COLO668 (cell line): ENCODE results near the gene CLEC4A.
"Not testable (repeated sequence)": the region's sequence is repeated elsewhere in the genome, so short reads cannot be mapped to it uniquely, and the experiment has no call there.

Experiments used
- DNase-seq: peaks from one replicate; lab custom pipeline; 2025; ENCODE audit not compliant: unreplicated experiment; lab: John Stamatoyannopoulos, UW

Gene CLEC4A

DNA sequence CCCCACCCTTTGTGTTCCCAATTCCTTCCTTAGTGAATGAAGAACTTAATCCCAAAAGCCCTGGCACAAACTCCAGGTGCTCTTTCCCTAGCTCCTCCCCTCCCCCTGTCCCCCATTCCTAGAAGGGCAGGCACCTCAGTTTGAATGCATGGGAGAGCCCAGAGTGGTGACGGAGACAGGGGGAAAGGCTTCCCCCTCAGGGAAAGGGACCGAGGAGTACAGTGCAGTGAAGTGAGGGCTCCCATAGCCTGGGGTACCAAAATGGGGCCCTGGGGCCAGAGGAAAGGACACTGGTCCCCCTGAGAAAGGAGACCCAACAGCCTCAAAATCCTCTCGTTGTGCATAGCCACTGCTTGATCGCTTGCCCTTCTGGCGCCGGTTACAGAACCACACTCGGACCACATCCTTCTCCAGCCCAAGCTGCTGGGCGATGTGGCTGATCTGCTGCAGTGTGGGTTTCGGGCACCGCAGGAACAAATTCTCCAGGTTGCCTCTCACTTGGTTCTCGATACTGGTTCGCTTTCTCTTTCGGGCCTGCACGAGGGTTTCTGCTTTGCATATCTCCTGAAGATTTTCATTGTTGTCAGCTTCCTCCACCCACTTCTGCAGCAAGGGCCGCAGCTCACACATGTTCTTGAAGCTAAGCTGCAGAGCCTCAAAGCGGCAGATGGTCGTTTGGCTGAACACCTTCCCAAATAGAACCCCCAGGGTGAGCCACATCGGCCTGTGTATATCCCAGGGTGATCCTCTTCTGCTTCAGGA lies 10.4 kb downstream of the CLEC4A start:
- not testable (repeated sequence) for DNase-seq

- DNase-seq, result not testable (repeated sequence)
These were observed 11.0 kb downstream of the CLEC4A start for GRCh38 chr12:8134398-8134930.

DNA sequence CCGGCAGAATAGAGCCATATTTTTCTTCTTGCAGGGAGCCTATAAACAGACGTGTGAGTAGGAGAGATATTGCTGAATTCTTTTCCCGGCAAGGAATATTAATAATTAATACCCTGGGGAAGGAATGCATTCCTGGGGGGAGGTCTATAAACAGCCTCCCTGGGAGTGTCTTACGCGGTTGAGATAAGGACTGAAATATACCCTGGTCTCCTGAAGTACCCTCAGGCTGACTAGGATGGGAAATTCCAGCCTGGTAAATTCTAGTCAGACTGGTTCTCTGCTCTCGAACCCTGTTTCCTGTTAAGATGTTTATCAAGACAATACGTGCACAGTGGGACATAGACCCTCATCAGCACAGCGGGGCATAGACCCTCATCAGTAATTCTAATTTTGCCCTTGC lies 18.2 kb downstream of the CLEC4A start:
- DNase-seq, result not testable (repeated sequence)

GRCh38 chr12:8143261-8143660 lies 19.8 kb downstream of the CLEC4A start:
- DNase-seq, result no peak

DNA sequence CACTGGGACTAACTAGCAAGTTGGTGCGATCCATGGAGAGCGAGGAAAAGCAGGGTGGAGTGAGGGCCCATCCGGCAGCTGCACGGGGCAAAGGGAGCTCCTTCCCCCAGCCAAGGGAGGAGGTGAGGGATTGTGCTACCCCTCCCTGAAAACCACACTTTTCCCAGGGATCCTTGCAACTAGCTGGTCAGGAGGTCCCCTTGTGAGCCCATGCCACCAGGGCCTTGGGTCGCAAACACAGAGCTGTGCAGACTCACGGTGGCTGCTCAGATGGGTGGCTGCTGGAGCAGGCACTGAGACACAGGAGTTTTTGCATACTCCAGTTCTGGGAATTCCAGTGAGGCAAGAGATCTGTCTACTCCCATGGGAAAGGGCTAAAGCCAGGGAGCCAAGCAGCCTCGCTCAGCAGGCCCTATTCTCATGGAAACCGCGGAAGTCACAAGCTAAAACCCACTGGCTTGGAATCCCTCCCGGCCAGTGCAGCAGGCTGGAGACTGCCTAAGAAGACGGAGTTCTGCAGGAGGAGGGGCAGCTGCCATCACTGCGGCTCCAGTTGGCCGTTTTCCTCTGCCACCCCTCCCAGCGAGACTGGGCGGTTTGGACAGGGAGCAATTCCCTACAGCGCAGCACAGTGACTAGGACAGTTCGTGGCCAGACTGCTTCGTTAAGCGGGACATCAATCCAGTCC lies 22.5 kb downstream of the CLEC4A start:
- no peak for DNase-seq

DNA sequence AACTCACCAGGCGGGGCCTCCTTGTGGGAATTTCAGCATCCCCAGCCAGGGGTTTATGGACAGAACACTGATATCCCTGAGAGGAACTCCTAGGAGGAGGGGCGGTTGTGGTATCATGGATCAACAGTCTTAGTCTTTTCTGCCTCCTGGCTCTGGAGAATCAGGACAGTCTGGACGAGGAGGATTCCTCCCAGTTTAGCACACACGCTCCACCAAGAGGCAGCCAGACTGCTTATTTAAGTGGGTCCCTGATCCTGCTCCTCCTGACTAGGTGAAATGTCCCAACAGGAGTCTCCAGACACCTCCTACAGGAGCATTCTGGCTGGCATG lies 23.0 kb downstream of the CLEC4A start:
- no peak for DNase-seq

DNA sequence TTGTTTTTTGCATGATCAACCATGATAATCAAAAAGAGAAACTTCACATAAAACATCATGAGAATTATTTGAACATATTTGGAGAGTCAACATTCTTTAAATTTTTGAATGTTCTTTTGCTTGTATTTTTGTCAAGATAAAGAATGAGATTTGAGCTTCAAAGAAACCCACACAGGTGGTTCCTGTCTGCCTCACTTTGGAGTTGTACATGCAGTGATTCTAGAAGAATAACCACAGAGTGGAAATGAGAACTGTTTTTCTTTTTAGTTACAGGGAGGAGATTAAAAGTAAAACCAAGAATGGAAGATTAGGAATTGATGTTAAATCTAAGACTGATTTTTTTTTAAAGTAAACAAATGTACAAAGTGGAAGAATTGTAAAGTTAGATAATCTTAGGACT lies 31.1 kb downstream of the CLEC4A start:
- DNase-seq, result no peak

DNA sequence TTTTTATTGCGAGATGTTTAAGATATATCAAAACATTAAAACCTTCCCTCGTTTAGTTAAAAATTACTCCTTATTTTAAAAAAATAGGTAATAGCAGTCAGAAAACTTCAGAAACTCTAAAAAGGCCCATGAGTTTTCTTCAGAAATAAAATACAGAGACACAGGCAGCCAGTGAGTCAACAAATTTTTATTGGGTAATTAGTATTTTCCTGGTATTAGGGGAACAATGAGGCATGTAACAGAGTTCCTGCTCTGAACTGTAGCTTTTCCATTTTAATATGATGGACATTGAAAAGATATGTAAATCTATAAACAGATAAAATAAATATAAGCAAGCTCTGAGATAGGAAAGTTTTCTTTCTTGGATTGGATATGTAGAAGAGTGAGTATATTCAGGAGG lies 33.0 kb downstream of the CLEC4A start:
- no peak for DNase-seq

DNA sequence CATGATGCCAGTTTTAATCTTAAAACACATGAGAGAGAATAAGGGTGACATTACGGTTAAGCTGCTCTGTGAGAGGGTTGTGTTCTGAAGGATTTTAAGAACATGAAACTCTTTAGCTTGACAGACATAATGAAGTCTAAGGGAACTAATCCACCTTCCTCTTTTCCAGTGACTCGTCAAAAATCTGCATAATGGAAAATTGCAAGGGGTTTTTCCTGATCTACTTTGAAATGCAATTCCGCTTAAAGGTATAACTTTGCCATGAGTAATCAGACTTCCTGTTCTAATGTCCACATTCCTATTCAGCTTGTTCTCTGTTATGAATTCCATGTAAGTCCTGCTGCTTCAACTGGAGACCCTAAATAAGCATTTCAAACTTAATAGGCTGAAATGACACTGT lies 33.4 kb downstream of the CLEC4A start, which contains the start of gene ZNF705A:
ZNF705A (plus strand) TSS at position 171 of the 400 bp plus-strand sequence. CDS start 15,611 bp downstream, outside the sequence.
- no peak for DNase-seq

DNA sequence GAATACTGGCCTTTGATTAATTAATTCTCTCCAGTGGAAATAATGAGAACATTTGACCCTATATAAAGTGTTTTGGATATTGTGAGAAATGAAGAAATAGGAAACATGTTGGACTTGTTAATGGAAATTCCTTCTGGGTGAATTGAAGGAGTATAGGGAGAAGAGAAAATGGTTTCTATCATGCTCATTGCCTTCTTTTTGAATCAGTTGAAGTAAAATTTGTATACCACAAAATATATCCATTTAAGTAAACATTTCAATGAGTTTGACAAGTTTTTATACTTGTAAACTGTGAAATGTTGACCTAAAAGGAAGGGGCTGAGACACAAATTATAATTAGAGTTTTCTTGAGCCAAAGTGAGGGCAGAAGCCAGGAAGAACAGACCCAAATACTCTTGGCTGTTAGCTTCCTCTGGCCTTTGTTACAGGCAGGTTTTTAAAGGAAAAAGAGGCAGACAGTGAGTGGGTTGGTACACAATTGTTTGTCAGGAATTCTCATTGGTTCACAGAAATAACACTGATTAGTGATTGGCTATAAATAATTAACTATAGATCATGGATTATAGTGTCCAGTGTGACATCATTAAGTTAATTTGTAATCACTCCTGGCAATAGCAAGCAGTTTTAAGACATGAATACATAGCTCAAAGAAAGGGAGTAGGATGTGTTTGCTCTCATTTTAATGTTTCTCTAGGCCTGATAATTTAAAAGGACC lies 34.2 kb downstream of the CLEC4A start:
- DNase-seq, result no peak

- not testable (repeated sequence) for DNase-seq
These were observed 49.5 kb downstream of the CLEC4A start for GRCh38 chr12:8172911-8173310.

- peak; percentile 29 for DNase-seq
These were observed 56.7 kb downstream of the CLEC4A start for GRCh38 chr12:8179989-8180585.

- not testable (repeated sequence) for DNase-seq
These were observed 57.9 kb downstream of the CLEC4A start for GRCh38 chr12:8181271-8181670.

GRCh38 chr12:8182923-8183322 lies 59.5 kb downstream of the CLEC4A start:
- DNase-seq, result not testable (repeated sequence)

- not testable (repeated sequence) for DNase-seq
These were observed 59.9 kb downstream of the CLEC4A start for GRCh38 chr12:8183346-8183745.

GRCh38 chr12:8184206-8184605 lies 60.8 kb downstream of the CLEC4A start:
- DNase-seq, result not testable (repeated sequence)

DNA sequence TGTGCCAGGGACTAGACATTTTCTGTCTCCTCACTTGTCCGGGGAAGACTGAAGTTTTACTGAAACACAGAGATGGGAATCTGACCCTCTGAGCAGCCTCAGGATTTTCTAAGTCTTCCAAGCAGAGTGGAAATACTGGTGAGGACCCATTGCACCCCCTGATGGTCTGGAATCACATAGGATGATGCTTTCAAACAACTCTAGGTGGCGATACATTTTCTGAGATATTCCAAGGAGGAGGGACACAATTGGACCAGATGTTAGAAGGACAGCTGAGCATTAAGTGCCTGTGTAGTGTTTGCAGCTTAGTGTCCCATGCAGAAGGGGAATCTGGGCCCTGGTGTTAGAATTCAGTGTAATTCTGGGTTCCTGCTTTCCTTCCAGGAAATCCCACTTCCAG lies 64.7 kb downstream of the CLEC4A start:
- not testable (repeated sequence) for DNase-seq
